CD4-positive, alpha-beta T cell treated with Interleukin-4 for 4 hours (primary cell): Measurements from ENCODE around the gene ZBTB46.

Experiments
- DNase-seq: peaks from one replicate; pipeline ENCODE4 v3.0.0-alpha.2; 2020

The ZBTB46 gene

GRCh38 chr20:63702036-63702665 is 128.9 kb downstream of the ZBTB46 start:
- no peak for DNase-seq

GRCh38 chr20:63701329-63702035 is 129.6 kb downstream of the ZBTB46 start:
- no peak for DNase-seq

- DNase-seq, result no peak
These were observed 130.1 kb downstream of the ZBTB46 start for GRCh38 chr20:63701051-63701328.

GRCh38 chr20:63700199-63701050 is 130.6 kb downstream of the ZBTB46 start:
- no peak for DNase-seq

GRCh38 chr20:63699466-63700198 is 131.4 kb downstream of the ZBTB46 start:
- no peak for DNase-seq

GRCh38 chr20:63698739-63699465 is 132.2 kb downstream of the ZBTB46 start:
- DNase-seq, result peak; percentile 39

GRCh38 chr20:63697868-63698545 is 133.1 kb downstream of the ZBTB46 start:
- no peak for DNase-seq

GRCh38 chr20:63697357-63697867 is 133.7 kb downstream of the ZBTB46 start:
- DNase-seq, result no peak

GRCh38 chr20:63696628-63697356 is 134.3 kb downstream of the ZBTB46 start, which contains the start of gene TNFRSF6B:
Gene TNFRSF6B, plus strand, starts transcription at chr20:63696652. Its CDS starts 116 bp downstream, at chr20:63696768.
- no peak for DNase-seq

- DNase-seq, result no peak
These were observed 134.8 kb downstream of the ZBTB46 start for GRCh38 chr20:63696306-63696627.

- DNase-seq, result no peak
These were observed 135.4 kb downstream of the ZBTB46 start for GRCh38 chr20:63695424-63696305.

- no peak for DNase-seq
These were observed 136.3 kb downstream of the ZBTB46 start for GRCh38 chr20:63694584-63695423.

- no peak for DNase-seq
These were observed 137.1 kb downstream of the ZBTB46 start for GRCh38 chr20:63693733-63694583.
